Common myeloid progenitor, CD34-positive (primary cell): Measurements from ENCODE around the gene KRTAP4-5.

Experiments
- CTCF ChIA-PET: fragments of 350-600 bp; sonication (Branson Sonifier 250); formaldehyde crosslinking; loops from one replicate; lab custom pipeline; 2021; ENCODE audit warnings: antibody characterized with exemption; lab: Charles Lee
- POLR2A ChIA-PET: fragments of 350-600 bp; sonication (Branson Sonifier 250); formaldehyde crosslinking; loops from one replicate; lab custom pipeline; 2021; ENCODE audit warnings: antibody characterized with exemption; lab: Charles Lee
- DNase-seq, 3 donors: peaks; one replicate each; pipeline versions ENCODE4 v3.0.0 to v3.0.0-alpha.2; 2013
- H3K27ac ChIP-seq, 2 experiments: 1 replicate in 1 of 2; 2 replicates in 1 of 2; pipeline ENCODE4 v1.7.0; 2013; ENCODE audit warnings: inconsistent platforms in 2 of 2, low read length in 2 of 2, mild to moderate bottlenecking in 2 of 2, low read depth in 1 of 2, moderate library complexity in 1 of 2; ENCODE audit not compliant: severe bottlenecking in 2 of 2, insufficient read depth in 1 of 2, poor library complexity in 1 of 2
- H3K27me3 ChIP-seq, 5 experiments: replicated peaks in 2 of 5; 1 replicate in 3 of 5; 2 replicates in 2 of 5; pipeline versions ENCODE4 v1.6.1 to v1.7.0; 2013; ENCODE audit warnings: low read length in 4 of 5, mild to moderate bottlenecking in 2 of 5, moderate library complexity in 2 of 5, inconsistent platforms in 1 of 5; ENCODE audit not compliant: insufficient read depth in 5 of 5, control insufficient read depth in 4 of 5
- H3K36me3 ChIP-seq, 4 experiments: 1 replicate in 2 of 4; 2 replicates in 2 of 4; pipeline versions ENCODE4 v1.6.1 to v1.7.0; 2013; ENCODE audit warnings: low read length in 3 of 4, control low read depth in 1 of 4, mild to moderate bottlenecking in 1 of 4; ENCODE audit not compliant: control insufficient read depth in 4 of 4, insufficient read depth in 4 of 4
- H3K4me1 ChIP-seq, 4 experiments: 1 replicate in 3 of 4; 2 replicates in 1 of 4; pipeline versions ENCODE4 v1.6.1 to v1.7.1; 2013; ENCODE audit warnings: low read length in 3 of 4, mild to moderate bottlenecking in 3 of 4, control low read depth in 1 of 4, inconsistent platforms in 1 of 4, moderate library complexity in 1 of 4; ENCODE audit not compliant: control insufficient read depth in 4 of 4, insufficient read depth in 4 of 4; ENCODE audit errors: control extremely low read depth in 1 of 4
- H3K4me3 ChIP-seq, 7 experiments: 1 replicate in 4 of 7; 2 replicates in 3 of 7; pipeline versions ENCODE4 v1.5.1 to v1.7.0; 2013; ENCODE audit warnings: mild to moderate bottlenecking in 7 of 7, low read length in 6 of 7, moderate library complexity in 6 of 7, inconsistent platforms in 2 of 7, low read depth in 2 of 7, control low read depth in 1 of 7; ENCODE audit not compliant: insufficient read depth in 4 of 7, control insufficient read depth in 1 of 7; ENCODE audit errors: extremely low read depth in 1 of 7
- H3K9me3 ChIP-seq, 5 experiments: 1 replicate in 4 of 5; 2 replicates in 1 of 5; pipeline versions ENCODE4 v1.6.1 to v1.7.1; 2013; ENCODE audit warnings: low read length in 4 of 5, mild to moderate bottlenecking in 2 of 5, inconsistent platforms in 1 of 5, low read depth in 1 of 5, moderate library complexity in 1 of 5; ENCODE audit not compliant: control insufficient read depth in 4 of 5, insufficient read depth in 2 of 5; ENCODE audit errors: control extremely low read depth in 1 of 5
- WGBS: methylation state at CpG from one replicate; pipeline ENCODE4 v1.1.5; 2013; ENCODE audit not compliant: insufficient coverage; 5-methylcytosine and 5-hydroxymethylcytosine counted together

Gene KRTAP4-5

GRCh38 chr17:41178843-41179616 lies 29.4 kb upstream of the KRTAP4-5 start:
- ChIA-PET POLR2A (no interaction called here), CTCF (no interaction called here)
- Histone ChIP-seq H3K4me1 (peaks cover 0 to 3% (median 0%) of the 10 kb centered on the region in 4 experiments), H3K4me3 (no peak overlapping the region), H3K27me3 (no peaks in the 10 kb centered on the region), H3K36me3 (no peaks in the 10 kb centered on the region), H3K27ac (no peak overlapping the region), H3K9me3 (no peaks in the 10 kb centered on the region)
- no peak for DNase-seq
- WGBS: 100% methylated on average over 1 of the region's 1 CpG

DNA sequence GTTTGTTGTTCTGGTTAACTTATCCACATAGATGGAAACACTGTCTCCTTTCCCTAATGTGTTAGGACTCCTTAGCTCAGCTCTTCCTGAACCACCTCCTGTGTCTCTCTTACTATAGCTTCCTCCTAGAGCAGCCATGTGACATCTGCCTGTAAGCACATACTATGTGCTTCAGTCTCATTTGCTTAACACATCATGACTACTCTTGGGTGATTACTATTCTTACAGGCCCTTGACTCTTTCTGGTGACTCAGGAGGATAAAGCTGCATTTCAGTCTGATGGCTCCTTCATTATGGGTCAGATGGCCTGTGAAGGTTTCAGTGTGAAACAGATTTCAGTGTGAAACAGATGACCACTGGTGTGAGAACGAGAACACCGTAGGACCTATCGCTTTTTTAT lies 28.7 kb upstream of the KRTAP4-5 start:
- no peak for DNase-seq
- 100% methylated on average over 3 of the region's 3 CpGs for WGBS
- Histone ChIP-seq H3K4me3 (no peak overlapping the region), H3K4me1 (peaks cover 0 to 3% (median 0%) of the 10 kb centered on the region in 4 experiments), H3K36me3 (no peaks in the 10 kb centered on the region), H3K27me3 (no peaks in the 10 kb centered on the region), H3K27ac (no peak overlapping the region), H3K9me3 (no peaks in the 10 kb centered on the region)
- ChIA-PET CTCF (no interaction called here), POLR2A (no interaction called here)

DNA sequence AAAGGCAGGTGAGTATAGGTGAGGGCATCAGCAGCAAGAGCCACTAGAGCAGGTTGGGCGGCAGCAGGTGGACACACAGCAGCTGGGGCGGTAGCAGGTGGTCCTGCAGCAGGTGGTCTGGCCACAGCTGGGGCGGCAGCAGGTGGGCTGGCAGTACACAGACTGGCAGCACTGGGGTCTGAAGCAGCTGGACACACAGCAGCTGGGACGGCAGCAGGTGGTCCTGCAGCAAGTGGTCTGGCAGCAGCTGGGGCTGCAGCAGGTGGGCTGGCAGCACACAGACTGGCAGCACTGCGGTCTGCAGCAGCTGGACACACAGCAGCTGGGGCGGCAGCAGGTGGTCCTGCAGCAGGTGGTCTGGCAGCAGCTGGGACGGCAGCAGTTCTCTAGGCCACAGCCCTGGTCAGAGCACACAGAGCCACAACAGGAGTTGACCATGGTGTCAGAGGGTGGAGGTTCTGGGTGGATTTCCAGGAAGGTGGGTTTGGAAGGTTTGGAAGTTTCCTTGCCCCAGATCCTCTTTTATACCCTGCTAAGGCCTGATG lies 28.2 kb upstream of the KRTAP4-5 start, which contains the start of gene KRTAP4-2:
Gene KRTAP4-2, minus strand, starts transcription at position 495 of the 545 bp plus-strand sequence. Its CDS starts 57 bp downstream, at position 438.
- Histone ChIP-seq H3K36me3 (no peaks in the 10 kb centered on the region), H3K9me3 (no peaks in the 10 kb centered on the region), H3K27me3 (no peaks in the 10 kb centered on the region), H3K4me3 (no peak within 1 kb of the TSS), H3K27ac (no peak within 1 kb of the TSS), H3K4me1 (peaks cover 0 to 3% (median 0%) of the 10 kb centered on the region in 4 experiments)
- ChIA-PET POLR2A (no interaction called here), CTCF (no interaction called here)
- no peak for DNase-seq
- WGBS: 100% methylated on average over 5 of the region's 7 CpGs

- CTCF ChIA-PET: no interaction called here
Observed at GRCh38 chr17:41176744-41177387, 27.2 kb upstream of the KRTAP4-5 start.

DNA sequence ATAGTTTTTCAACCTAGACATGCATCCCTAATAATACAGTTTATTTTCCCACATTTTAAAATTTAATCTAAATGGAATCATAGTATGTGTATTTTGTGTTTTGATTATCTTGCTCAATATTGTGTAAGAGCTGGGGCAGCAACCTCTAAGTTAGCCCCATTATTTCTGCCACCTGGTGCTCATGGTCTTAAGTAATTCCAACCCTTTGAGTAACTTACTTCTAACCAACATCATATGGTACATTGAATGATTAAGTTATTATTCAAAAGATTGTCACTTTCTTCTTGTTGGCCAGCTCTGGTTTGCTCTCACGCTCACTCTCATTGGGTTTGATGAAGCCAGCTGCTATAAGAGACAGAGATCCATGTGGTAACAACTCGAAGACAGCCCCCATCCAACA lies 22.3 kb upstream of the KRTAP4-5 start:
- H3K27ac ChIP-seq: no peak overlapping the region
- no CpG with 5 or more reads among the region's 2 CpGs for WGBS
- H3K36me3 ChIP-seq: no peaks in the 10 kb centered on the region
- POLR2A ChIA-PET: no interaction called here
- peaks cover 0 to 3% (median 0%) of the 10 kb centered on the region in 4 experiments for H3K4me1 ChIP-seq
- H3K27me3 ChIP-seq: no peaks in the 10 kb centered on the region
- no peak overlapping the region for H3K4me3 ChIP-seq
- no peak for DNase-seq
- CTCF ChIA-PET: no interaction called here
- no peaks in the 10 kb centered on the region for H3K9me3 ChIP-seq

More at GRCh38 chr17:41176744-41177387, 27.2 kb upstream of the KRTAP4-5 start:
- DNase-seq: no peak
- H3K9me3 ChIP-seq: no peaks in the 10 kb centered on the region
- 50% methylated on average over 1 of the region's 3 CpGs for WGBS
- H3K36me3 ChIP-seq: no peaks in the 10 kb centered on the region
- no peak overlapping the region for H3K4me3 ChIP-seq
- POLR2A ChIA-PET: no interaction called here
- peaks cover 0 to 3% (median 0%) of the 10 kb centered on the region in 4 experiments for H3K4me1 ChIP-seq
- no peak overlapping the region for H3K27ac ChIP-seq
- H3K27me3 ChIP-seq: no peaks in the 10 kb centered on the region

DNA sequence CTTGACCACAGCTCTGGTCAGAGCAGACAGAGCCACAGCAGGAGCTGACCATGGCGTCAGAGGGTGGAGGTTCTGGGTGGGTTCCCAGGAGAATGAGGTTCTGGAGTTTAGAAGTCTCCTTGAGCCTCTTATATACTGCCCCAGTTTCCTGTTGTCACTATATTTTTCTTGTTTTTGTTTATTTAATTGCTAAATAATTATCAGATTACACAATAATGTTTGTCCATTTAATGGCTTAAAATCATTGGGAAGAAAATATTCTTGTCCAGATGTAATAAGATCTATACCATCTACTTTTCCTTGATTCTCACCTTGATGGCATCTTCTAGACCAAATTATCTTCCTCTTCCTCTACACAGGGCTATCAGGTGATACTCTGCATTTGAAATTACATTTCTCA lies 18.5 kb upstream of the KRTAP4-5 start, which contains the start of gene KRTAP4-3:
Gene KRTAP4-3, minus strand, starts transcription at position 101 of the 400 bp plus-strand sequence. Its CDS starts 49 bp downstream, at position 52.
- no peak for DNase-seq
- Histone ChIP-seq H3K27ac (no peak within 1 kb of the TSS), H3K4me3 (no peak within 1 kb of the TSS), H3K36me3 (no peaks in the 10 kb centered on the region), H3K9me3 (peaks cover 0 to 1% (median 0%) of the 10 kb centered on the region in 5 experiments), H3K4me1 (no peaks in the 10 kb centered on the region), H3K27me3 (no peaks in the 10 kb centered on the region)
- no CpG with 5 or more reads among the region's 1 CpG for WGBS
- CTCF ChIA-PET: no interaction called here
- POLR2A ChIA-PET: no interaction called here

DNA sequence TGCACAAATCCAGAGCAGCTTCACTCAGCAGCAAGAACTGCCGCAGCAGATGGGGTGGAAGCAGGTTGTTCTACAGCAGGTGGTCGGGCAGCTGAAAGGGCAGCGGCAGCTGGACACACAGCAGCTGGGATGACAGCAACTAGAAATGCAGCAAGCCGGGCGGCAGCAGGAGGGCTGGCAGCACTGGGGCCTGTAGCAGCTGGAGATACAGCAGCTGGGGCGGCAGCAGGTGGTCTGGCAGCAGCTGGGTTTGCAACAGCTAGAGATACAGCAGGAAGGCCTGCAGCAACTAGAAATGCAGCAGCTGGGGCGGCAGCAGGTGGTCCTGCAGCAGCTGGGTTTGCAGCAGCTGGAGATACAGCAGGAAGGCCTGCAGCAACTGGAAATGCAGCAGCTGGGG lies 17.9 kb upstream of the KRTAP4-5 start:
- ChIA-PET CTCF (no interaction called here), POLR2A (no interaction called here)
- no peak overlapping the region for H3K27ac ChIP-seq
- H3K9me3 ChIP-seq: peaks cover 0 to 1% (median 0%) of the 10 kb centered on the region in 5 experiments
- WGBS: 96% methylated on average over 7 of the region's 7 CpGs
- no peaks in the 10 kb centered on the region for H3K36me3 ChIP-seq
- H3K4me1 ChIP-seq: no peaks in the 10 kb centered on the region
- H3K27me3 ChIP-seq: no peaks in the 10 kb centered on the region
- DNase-seq: no peak
- no peak overlapping the region for H3K4me3 ChIP-seq
